ENCODE results near the gene VAV1.

Gene VAV1

GRCh38 chr19:6813659-6814058 lies 41.2 kb downstream of the VAV1 start:
- Histone ChIP-seq H3K4me3 (replicated peaks; ENCODE audit: insufficient read depth, low read length) (no peak overlapping the region), H3K27ac (replicated peaks) (no peak overlapping the region), H3K27me3 (ENCODE audit: insufficient read depth, poor library complexity, severe bottlenecking) (no peaks in the 10 kb centered on the region)
- DNase-seq (ENCODE audit: low read depth in 1 of 2, low spot score in 1 of 2) = no peak
- TF ChIP-seq, protein P1, sequence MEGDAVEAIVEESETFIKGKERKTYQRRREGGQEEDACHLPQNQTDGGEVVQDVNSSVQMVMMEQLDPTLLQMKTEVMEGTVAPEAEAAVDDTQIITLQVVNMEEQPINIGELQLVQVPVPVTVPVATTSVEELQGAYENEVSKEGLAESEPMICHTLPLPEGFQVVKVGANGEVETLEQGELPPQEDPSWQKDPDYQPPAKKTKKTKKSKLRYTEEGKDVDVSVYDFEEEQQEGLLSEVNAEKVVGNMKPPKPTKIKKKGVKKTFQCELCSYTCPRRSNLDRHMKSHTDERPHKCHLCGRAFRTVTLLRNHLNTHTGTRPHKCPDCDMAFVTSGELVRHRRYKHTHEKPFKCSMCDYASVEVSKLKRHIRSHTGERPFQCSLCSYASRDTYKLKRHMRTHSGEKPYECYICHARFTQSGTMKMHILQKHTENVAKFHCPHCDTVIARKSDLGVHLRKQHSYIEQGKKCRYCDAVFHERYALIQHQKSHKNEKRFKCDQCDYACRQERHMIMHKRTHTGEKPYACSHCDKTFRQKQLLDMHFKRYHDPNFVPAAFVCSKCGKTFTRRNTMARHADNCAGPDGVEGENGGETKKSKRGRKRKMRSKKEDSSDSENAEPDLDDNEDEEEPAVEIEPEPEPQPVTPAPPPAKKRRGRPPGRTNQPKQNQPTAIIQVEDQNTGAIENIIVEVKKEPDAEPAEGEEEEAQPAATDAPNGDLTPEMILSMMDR (IDR thresholded peaks at IDR 0.05; ENCODE audit: insufficient read depth, low read length) = no peak
- TF ChIP-seq GABPA (IDR thresholded peaks at IDR 0.05; ENCODE audit: low read depth) = no peak
- TF ChIP-seq POLR2AphosphoS5 (IDR thresholded peaks at IDR 0.05; ENCODE audit: low read depth) = no peak
- TF ChIP-seq SPI1 (IDR thresholded peaks at IDR 0.05; ENCODE audit: borderline replicate concordance, low read depth) = no peak

DNA sequence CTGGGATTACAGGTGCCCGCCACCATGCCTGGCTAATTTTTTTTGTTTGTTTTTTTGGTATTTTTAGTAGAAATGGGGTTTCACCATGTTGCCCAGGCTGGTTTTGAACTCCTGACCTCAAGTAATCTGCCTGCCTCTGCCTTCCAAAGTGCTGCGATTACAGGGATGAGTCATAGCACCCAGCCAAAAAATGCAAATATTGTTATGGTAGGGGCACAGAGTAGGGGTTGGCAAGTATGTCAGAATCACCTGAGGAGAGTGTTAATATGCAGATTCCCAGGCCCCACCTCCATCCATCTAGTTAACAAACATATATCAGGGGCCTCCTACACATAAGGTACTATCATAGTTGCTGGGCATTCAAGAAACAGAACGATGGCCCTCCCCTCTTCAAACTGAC lies 44.7 kb downstream of the VAV1 start:
- TF ChIP-seq, protein P2, sequence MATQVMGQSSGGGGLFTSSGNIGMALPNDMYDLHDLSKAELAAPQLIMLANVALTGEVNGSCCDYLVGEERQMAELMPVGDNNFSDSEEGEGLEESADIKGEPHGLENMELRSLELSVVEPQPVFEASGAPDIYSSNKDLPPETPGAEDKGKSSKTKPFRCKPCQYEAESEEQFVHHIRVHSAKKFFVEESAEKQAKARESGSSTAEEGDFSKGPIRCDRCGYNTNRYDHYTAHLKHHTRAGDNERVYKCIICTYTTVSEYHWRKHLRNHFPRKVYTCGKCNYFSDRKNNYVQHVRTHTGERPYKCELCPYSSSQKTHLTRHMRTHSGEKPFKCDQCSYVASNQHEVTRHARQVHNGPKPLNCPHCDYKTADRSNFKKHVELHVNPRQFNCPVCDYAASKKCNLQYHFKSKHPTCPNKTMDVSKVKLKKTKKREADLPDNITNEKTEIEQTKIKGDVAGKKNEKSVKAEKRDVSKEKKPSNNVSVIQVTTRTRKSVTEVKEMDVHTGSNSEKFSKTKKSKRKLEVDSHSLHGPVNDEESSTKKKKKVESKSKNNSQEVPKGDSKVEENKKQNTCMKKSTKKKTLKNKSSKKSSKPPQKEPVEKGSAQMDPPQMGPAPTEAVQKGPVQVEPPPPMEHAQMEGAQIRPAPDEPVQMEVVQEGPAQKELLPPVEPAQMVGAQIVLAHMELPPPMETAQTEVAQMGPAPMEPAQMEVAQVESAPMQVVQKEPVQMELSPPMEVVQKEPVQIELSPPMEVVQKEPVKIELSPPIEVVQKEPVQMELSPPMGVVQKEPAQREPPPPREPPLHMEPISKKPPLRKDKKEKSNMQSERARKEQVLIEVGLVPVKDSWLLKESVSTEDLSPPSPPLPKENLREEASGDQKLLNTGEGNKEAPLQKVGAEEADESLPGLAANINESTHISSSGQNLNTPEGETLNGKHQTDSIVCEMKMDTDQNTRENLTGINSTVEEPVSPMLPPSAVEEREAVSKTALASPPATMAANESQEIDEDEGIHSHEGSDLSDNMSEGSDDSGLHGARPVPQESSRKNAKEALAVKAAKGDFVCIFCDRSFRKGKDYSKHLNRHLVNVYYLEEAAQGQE (IDR thresholded peaks at IDR 0.05; ENCODE audit: insufficient replicate concordance, low read depth) = no peak
- TF ChIP-seq GABPA (IDR thresholded peaks at IDR 0.05; ENCODE audit: low read depth) = no peak
- TF ChIP-seq POLR2AphosphoS5 (IDR thresholded peaks at IDR 0.05; ENCODE audit: low read depth) = no peak
- DNase-seq (ENCODE audit: low read depth in 1 of 2, low spot score in 1 of 2) = no peak
- H3K4me3 ChIP-seq (replicated peaks; ENCODE audit: insufficient read depth, low read length) = no peak overlapping the region
- no peaks in the 10 kb centered on the region for H3K27me3 ChIP-seq (ENCODE audit: insufficient read depth, poor library complexity, severe bottlenecking)
- H3K27ac ChIP-seq (replicated peaks) = no peak overlapping the region

DNA sequence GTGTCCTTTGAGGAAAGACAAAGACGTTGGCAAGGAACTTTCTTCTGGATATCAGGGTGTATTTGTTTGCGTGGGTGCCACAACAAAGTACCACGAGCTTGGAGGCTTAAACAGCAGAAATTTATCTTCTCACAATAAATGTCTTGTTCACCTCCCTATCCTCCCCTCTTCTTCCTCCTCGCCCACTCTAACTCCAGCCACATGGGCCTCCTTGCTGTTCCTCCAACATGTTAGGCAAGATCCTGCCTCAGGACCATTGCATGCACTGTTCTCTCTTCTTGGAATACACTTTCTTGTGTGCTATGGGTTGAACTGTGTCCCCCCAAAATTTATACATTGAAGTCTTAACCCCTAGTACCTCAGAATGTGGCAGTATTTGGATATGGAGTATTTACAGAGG lies 45.7 kb downstream of the VAV1 start:
- H3K27ac ChIP-seq (replicated peaks) = no peak overlapping the region
- DNase-seq (ENCODE audit: low read depth in 1 of 2, low spot score in 1 of 2) = no peak
- TF ChIP-seq SPI1 (IDR thresholded peaks at IDR 0.05; ENCODE audit: borderline replicate concordance, low read depth) (no peak), POLR2AphosphoS5 (IDR thresholded peaks at IDR 0.05; ENCODE audit: low read depth) (no peak), GABPA (IDR thresholded peaks at IDR 0.05; ENCODE audit: low read depth) (no peak)
- TF ChIP-seq, protein P2 (IDR thresholded peaks at IDR 0.05; ENCODE audit: insufficient replicate concordance, low read depth) = no peak
- TF ChIP-seq, protein P1 (IDR thresholded peaks at IDR 0.05; ENCODE audit: insufficient read depth, low read length) = no peak
- H3K27me3 ChIP-seq (ENCODE audit: insufficient read depth, poor library complexity, severe bottlenecking) = no peaks in the 10 kb centered on the region
- H3K4me3 ChIP-seq (replicated peaks; ENCODE audit: insufficient read depth, low read length) = no peak overlapping the region

DNA sequence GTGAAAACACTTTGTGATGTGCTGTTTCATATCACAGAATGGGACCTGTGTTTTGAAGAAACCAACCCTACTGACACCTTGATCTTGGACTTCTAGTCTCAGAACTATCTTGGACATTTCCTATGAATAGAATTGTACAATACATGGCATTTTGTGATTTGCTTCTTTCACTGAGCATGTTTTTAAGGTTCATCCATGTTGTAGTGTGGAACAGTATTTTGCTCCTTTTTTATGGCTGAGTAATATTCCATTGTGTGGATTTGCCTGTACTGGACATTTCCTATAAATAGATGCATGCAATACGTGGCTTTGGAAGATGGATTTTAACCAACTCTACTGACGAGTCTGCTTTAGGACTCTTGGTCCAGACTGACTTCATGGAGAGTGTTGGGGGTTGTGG lies 46.8 kb downstream of the VAV1 start:
- Histone ChIP-seq H3K27me3 (ENCODE audit: insufficient read depth, poor library complexity, severe bottlenecking) (no peaks in the 10 kb centered on the region), H3K4me3 (replicated peaks; ENCODE audit: insufficient read depth, low read length) (no peak overlapping the region), H3K27ac (replicated peaks) (no peak overlapping the region)
- DNase-seq (ENCODE audit: low read depth in 1 of 2, low spot score in 1 of 2) = no peak
- TF ChIP-seq POLR2AphosphoS5 (IDR thresholded peaks at IDR 0.05; ENCODE audit: low read depth) = no peak
- TF ChIP-seq, protein P2 (IDR thresholded peaks at IDR 0.05; ENCODE audit: insufficient replicate concordance, low read depth) = no peak
- TF ChIP-seq SPI1 (IDR thresholded peaks at IDR 0.05; ENCODE audit: borderline replicate concordance, low read depth) = no peak
- TF ChIP-seq, protein P1 (IDR thresholded peaks at IDR 0.05; ENCODE audit: insufficient read depth, low read length) = no peak
- no peak for TF ChIP-seq GABPA (IDR thresholded peaks at IDR 0.05; ENCODE audit: low read depth)

All from HL-60 (cell line).